ENCODE results near the gene CLEC2A. TPM values are rescaled to one million over a fixed set of nuclear protein-coding genes. Genes with fewer than 3 reads are reported as not detected.

CLEC2A gene
- total and polyA plus RNA-seq, 9 of the 15 experiments (the other 6 are each of a cell fraction or from before 2014, with no cell fraction given): not detected

DNA sequence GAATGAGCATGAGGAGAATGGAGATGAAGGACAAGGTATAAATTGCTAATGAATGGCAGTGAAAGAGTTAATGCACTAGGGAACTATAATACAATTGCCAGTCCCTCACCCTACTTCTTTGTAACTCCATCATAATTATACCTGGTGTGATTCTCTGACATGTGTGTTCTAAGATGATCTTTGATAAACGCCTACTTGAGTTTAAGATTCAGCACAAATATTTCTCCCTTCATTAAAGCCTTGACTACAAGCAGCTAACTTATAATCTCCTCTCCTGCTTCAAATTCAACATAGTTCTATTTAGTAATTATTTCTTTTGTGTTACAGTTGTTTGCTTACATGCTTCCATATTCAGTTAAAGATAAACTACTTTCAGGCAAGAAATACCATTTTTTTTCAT lies 9.7 kb upstream of the CLEC2A start:
- H3K9me1 ChIP-seq (ENCODE audit: control insufficient read depth, insufficient read depth, low read length): no peaks in the 10 kb centered on the region
- no peak for DNase-seq (ENCODE audit: extremely low read depth in 1 of 4, low spot score in 3 of 4)
- H4K20me1 ChIP-seq (replicated peaks; ENCODE audit: control insufficient read depth, insufficient read depth, low read length): no peaks in the 10 kb centered on the region
- intact Hi-C loops (cut with micrococcal nuclease) (no loop called here), in situ Hi-C loops (cut with MboI) (no loop called here)
- no peak overlapping the region for H3K9ac ChIP-seq (ENCODE audit: insufficient read depth in 1 of 2, low read depth in 2 of 2, low read length in 2 of 2)
- no peak overlapping the region for H3K4me3 ChIP-seq
- peaks cover 3 to 11% of the 10 kb centered on the region in 2 experiments for H3K27me3 ChIP-seq (ENCODE audit: control insufficient read depth in 2 of 2, insufficient read depth in 2 of 2, low read length in 2 of 2)
- FAIRE-seq: no peak
- ChIA-PET CTCF (ENCODE audit: low intra/inter-chr PET ratio) (no interaction called here), POLR2A (no interaction called here)
- no peak overlapping the region for H2AFZ ChIP-seq (ENCODE audit: low read depth, low read length)
- H3K4me2 ChIP-seq (ENCODE audit: insufficient read depth, low read length): no peak overlapping the region
- ATAC-seq: no peak
- no peaks in the 10 kb centered on the region for H3K79me2 ChIP-seq (ENCODE audit: control insufficient read depth, insufficient read depth, low read length)
- H3K27ac ChIP-seq (ENCODE audit: extremely low read depth, low read depth, low read length): no peak overlapping the region
- peaks cover 0 to 4% of the 10 kb centered on the region in 2 experiments; a peak in 2 of 5 replicates for H3K4me1 ChIP-seq (replicated peaks in 1 of 2; ENCODE audit: control insufficient read depth in 2 of 2, insufficient read depth in 2 of 2, low read length in 2 of 2)
- BruUV-seq (replicated peaks): no TSS peak
- H3K36me3 ChIP-seq (ENCODE audit: control insufficient read depth, insufficient read depth, low read length): no peaks in the 10 kb centered on the region
- 0% methylated on average over 1 of the region's 1 CpG for WGBS (ENCODE audit: insufficient coverage, low coverage, missing lambda C conversion rate)
- TF ChIP-seq CHD4 (IDR thresholded peaks at IDR 0.05; ENCODE audit: insufficient read depth, insufficient replicate concordance, low read depth, low read length, poor library complexity, severe bottlenecking) (no peak), SLC30A9 (CRISPR knock-in tag; IDR thresholded peaks at IDR 0.05) (no peak), SAFB (IDR thresholded peaks at IDR 0.05; ENCODE audit: borderline replicate concordance, low read depth, low read length) (no peak), POLR2AphosphoS5 (IDR thresholded peaks at IDR 0.05; ENCODE audit: control insufficient read depth, insufficient read depth, low read depth, low read length) (no peak), POLR3A (IDR thresholded peaks at IDR 0.05; ENCODE audit: borderline replicate concordance, extremely low read depth, insufficient read depth, insufficient read length) (no peak), ZBTB7A (IDR thresholded peaks at IDR 0.05; ENCODE audit: borderline replicate concordance, control insufficient read depth, low read depth, low read length) (no peak), EGR1 (conservative IDR thresholded peaks at IDR 0.05) (no peak), ZNF766 (CRISPR knock-in tag; conservative IDR thresholded peaks at IDR 0.05) (no peak), ZBTB1 (CRISPR knock-in tag; IDR thresholded peaks at IDR 0.05; ENCODE audit: borderline replicate concordance, low read depth) (no peak), FOSL1 (tag; conservative IDR thresholded peaks at IDR 0.05) (no peak), ZNF311 (CRISPR knock-in tag; IDR thresholded peaks at IDR 0.05) (no peak), FOXJ2 (tag; IDR thresholded peaks at IDR 0.05) (no peak), HEY1 (CRISPR knock-in tag; IDR thresholded peaks at IDR 0.05; ENCODE audit: borderline replicate concordance) (no peak), TAF9B (IDR thresholded peaks at IDR 0.05; ENCODE audit: partially characterized antibody) (no peak)
- H3K9me3 ChIP-seq (replicated peaks; ENCODE audit: control insufficient read depth, insufficient read depth, low read depth, low read length): no peaks in the 10 kb centered on the region
